ENCODE measurements around the gene SUPT3H. TPM values are rescaled to one million over a fixed set of nuclear protein-coding genes. Genes with fewer than 3 reads are reported as not detected.

SUPT3H gene
- total RNA-seq, 1 donor from 2014 or later: 16.0 TPM

DNA sequence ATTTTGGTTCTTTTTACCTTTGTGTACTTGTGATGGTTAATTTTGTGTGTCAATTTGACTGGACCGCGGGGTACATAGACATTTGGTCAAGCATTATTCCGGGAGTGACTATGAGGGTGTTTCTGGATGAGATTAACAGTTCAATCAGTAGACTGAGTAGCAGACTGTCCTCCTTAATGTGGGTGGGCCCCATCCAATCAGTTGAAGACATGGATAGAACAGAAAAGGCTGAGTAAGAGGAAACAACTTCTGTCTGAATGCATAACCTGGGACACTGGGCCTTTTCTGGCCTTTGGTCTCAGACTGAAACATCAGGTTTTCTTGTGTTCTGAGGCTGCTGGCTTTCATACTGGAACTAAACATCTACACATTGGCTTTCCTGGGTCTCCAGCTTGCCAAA lies 353.1 kb downstream of the SUPT3H start:
- H3K27me3 Mint-ChIP-seq (ENCODE audit: unreplicated experiment): no peaks in the 10 kb centered on the region
- TF ChIP-seq CTCF (IDR thresholded peaks at IDR 0.05; ENCODE audit: partially characterized antibody, unreplicated experiment): no peak
- H3K4me1 Mint-ChIP-seq (ENCODE audit: low read depth, unreplicated experiment): no peaks in the 10 kb centered on the region
- DNase-seq: no peak
- H3K4me3 Mint-ChIP-seq (ENCODE audit: unreplicated experiment): no peak overlapping the region
- no peak overlapping the region for H3K27ac Mint-ChIP-seq (ENCODE audit: unreplicated experiment)
- no peaks in the 10 kb centered on the region for H3K9me3 Mint-ChIP-seq (ENCODE audit: unreplicated experiment)
- H3K36me3 Mint-ChIP-seq (ENCODE audit: unreplicated experiment): no peaks in the 10 kb centered on the region

GRCh38 chr6:45021676-45022075 lies 356.1 kb downstream of the SUPT3H start:
- no peaks in the 10 kb centered on the region for H3K9me3 Mint-ChIP-seq (ENCODE audit: unreplicated experiment)
- no peak for DNase-seq
- H3K4me3 Mint-ChIP-seq (ENCODE audit: unreplicated experiment): no peak overlapping the region
- no peaks in the 10 kb centered on the region for H3K4me1 Mint-ChIP-seq (ENCODE audit: low read depth, unreplicated experiment)
- no peak for TF ChIP-seq CTCF (IDR thresholded peaks at IDR 0.05; ENCODE audit: partially characterized antibody, unreplicated experiment)
- H3K27me3 Mint-ChIP-seq (ENCODE audit: unreplicated experiment): no peaks in the 10 kb centered on the region
- no peak overlapping the region for H3K27ac Mint-ChIP-seq (ENCODE audit: unreplicated experiment)
- H3K36me3 Mint-ChIP-seq (ENCODE audit: unreplicated experiment): no peaks in the 10 kb centered on the region

DNA sequence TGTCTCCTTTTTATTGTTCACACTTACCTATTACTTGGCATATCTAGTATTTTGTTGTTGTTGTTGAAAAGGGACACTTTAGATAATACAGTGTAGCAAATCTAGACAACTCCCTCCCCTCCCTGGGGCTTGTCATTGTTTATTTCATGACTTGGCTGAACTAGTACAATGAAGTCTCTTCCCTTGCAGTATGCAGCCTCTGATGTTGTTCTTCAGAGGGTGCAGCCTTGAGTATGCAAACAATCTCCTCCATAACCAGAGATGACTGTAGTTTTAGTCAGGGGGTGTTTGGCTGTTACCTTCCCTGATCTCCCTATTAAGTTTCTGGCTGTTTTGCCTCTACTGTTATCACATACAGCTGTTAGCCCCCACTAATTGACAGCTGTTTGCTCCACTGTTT lies 365.0 kb downstream of the SUPT3H start:
- Mint-ChIP-seq H3K27me3 (ENCODE audit: unreplicated experiment) (no peaks in the 10 kb centered on the region), H3K9me3 (ENCODE audit: unreplicated experiment) (peaks cover 3% of the 10 kb centered on the region), H3K36me3 (ENCODE audit: unreplicated experiment) (no peaks in the 10 kb centered on the region), H3K4me3 (ENCODE audit: unreplicated experiment) (no peak overlapping the region), H3K4me1 (ENCODE audit: low read depth, unreplicated experiment) (peaks cover 6% of the 10 kb centered on the region), H3K27ac (ENCODE audit: unreplicated experiment) (no peak overlapping the region)
- no peak for TF ChIP-seq CTCF (IDR thresholded peaks at IDR 0.05; ENCODE audit: partially characterized antibody, unreplicated experiment)
- no peak for DNase-seq

- peaks cover 5% of the 10 kb centered on the region for H3K9me3 Mint-ChIP-seq (ENCODE audit: unreplicated experiment)
- no peak overlapping the region for H3K4me3 Mint-ChIP-seq (ENCODE audit: unreplicated experiment)
- no peaks in the 10 kb centered on the region for H3K36me3 Mint-ChIP-seq (ENCODE audit: unreplicated experiment)
- H3K27ac Mint-ChIP-seq (ENCODE audit: unreplicated experiment): no peak overlapping the region
- no peak for DNase-seq
- TF ChIP-seq CTCF (IDR thresholded peaks at IDR 0.05; ENCODE audit: partially characterized antibody, unreplicated experiment): no peak
- no peaks in the 10 kb centered on the region for H3K27me3 Mint-ChIP-seq (ENCODE audit: unreplicated experiment)
- peaks cover 6% of the 10 kb centered on the region for H3K4me1 Mint-ChIP-seq (ENCODE audit: low read depth, unreplicated experiment)
Observed at GRCh38 chr6:45009576-45009975, 368.2 kb downstream of the SUPT3H start.

DNA sequence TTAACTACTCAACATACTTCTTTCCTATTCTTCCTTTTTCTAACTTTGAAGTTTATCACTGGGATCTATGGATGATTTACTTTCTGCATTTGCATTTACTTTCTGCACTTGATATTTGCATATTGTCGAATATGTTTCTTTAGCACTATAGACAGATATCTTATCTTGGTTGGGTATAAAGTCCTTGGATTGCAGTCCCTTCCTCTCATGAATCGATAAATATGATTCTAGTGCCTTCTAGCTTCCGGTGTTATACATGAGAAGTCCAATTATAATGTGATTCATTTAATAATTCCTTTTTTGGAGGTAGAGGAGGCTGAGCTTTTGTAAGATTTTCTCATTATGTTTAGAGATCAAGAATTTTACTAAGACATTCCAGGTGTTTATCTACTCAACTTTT lies 370.8 kb downstream of the SUPT3H start:
- no peak for TF ChIP-seq CTCF (IDR thresholded peaks at IDR 0.05; ENCODE audit: partially characterized antibody, unreplicated experiment)
- no peaks in the 10 kb centered on the region for H3K4me1 Mint-ChIP-seq (ENCODE audit: low read depth, unreplicated experiment)

More for the DNA sequence above, 370.8 kb downstream of the SUPT3H start:
- H3K4me3 Mint-ChIP-seq (ENCODE audit: unreplicated experiment): no peak overlapping the region
- H3K27me3 Mint-ChIP-seq (ENCODE audit: unreplicated experiment): no peaks in the 10 kb centered on the region
- no peaks in the 10 kb centered on the region for H3K36me3 Mint-ChIP-seq (ENCODE audit: unreplicated experiment)
- peaks cover 1% of the 10 kb centered on the region for H3K9me3 Mint-ChIP-seq (ENCODE audit: unreplicated experiment)
- DNase-seq: no peak
- H3K27ac Mint-ChIP-seq (ENCODE audit: unreplicated experiment): no peak overlapping the region
